A549 (cell line): ENCODE results near the gene CLK2. TPM values are rescaled to one million over a fixed set of nuclear protein-coding genes. Genes with fewer than 3 reads are reported as not detected.
"Not testable (repeated sequence)": the region's sequence is repeated elsewhere in the genome, so short reads cannot be mapped to it uniquely, and the experiment has no call there.

ENCODE experiments used
- ATAC-seq, 2 experiments: fragments of 200-7000 bp in 1 of 2; fragments of >200 bp in 1 of 2; cut with Nextera tagmentation in 1 of 2; cut with Tn5 transposase in 1 of 2; 3 replicates each; pipeline versions ENCODE4 v1.8.0 to v1.9.1; 2018 to 2020; ENCODE audit warnings: mild to moderate bottlenecking in 1 of 2, moderate library complexity in 1 of 2
- CTCF ChIA-PET: fragments of 300-600 bp; sonication (Branson Sonifier 250); formaldehyde crosslinking; extraction: SDS; loops from one replicate; lab custom pipeline; 2021; ENCODE audit warnings: antibody characterized with exemption, inconsistent platforms; lab: Yijun Ruan, JAX
- POLR2A ChIA-PET: fragments of 350-600 bp; formaldehyde crosslinking; extraction: SDS; loops from one replicate; lab custom pipeline; 2021; ENCODE audit warnings: antibody characterized with exemption, inconsistent platforms; lab: Yijun Ruan, JAX
- DNase-seq, 2 experiments: peaks; one replicate each; pipeline versions ENCODE4 v3.0.0 to v3.0.0-alpha.2; 2011 to 2016; ENCODE audit warnings: low read depth in 1 of 2, low spot score in 1 of 2
- FAIRE-seq: peaks from 2 replicates; lab custom pipeline; 2011; peaks lifted over from hg19 to GRCh38; lab: Jason Lieb, UNC
- H3K27ac ChIP-seq, 2 experiments: fragments of >200 bp; sonication (Bioruptor Twin); formaldehyde crosslinking; 3 replicates each; pipeline ENCODE4 v1.5.1; 2016 to 2017
- H3K4me1 ChIP-seq: fragments of >200 bp; sonication (Bioruptor Twin); formaldehyde crosslinking; 3 replicates; pipeline ENCODE4 v1.6.1; 2016
- H3K4me2 ChIP-seq: fragments of >200 bp; sonication (Bioruptor Twin); formaldehyde crosslinking; 3 replicates; pipeline ENCODE4 v1.6.1; 2016
- H3K4me3 ChIP-seq: fragments of >200 bp; sonication (Bioruptor Twin); formaldehyde crosslinking; 3 replicates; pipeline ENCODE4 v1.5.1; 2016
- H3K9me3 ChIP-seq: fragments of >200 bp; sonication (Bioruptor Twin); formaldehyde crosslinking; 3 replicates; pipeline ENCODE4 v1.6.1; 2016
- BHLHE40 ChIP-seq: IDR thresholded peaks from 2 replicates; pipeline ENCODE4 v1.6.1; 2012; ENCODE audit warnings: low read depth, low read length, inconsistent platforms
- CBX8 ChIP-seq: fragments of 200-600 bp; sonication (generic); IDR thresholded peaks from 2 replicates; pipeline ENCODE4 v1.6.1; 2016
- CEBPB ChIP-seq, 2 experiments: fragments of >200 bp in 1 of 2; sonication (Bioruptor Twin) in 1 of 2; formaldehyde crosslinking in 1 of 2; IDR thresholded peaks; 2 replicates each; pipeline ENCODE4 v1.6.1; 2012 to 2016
- CHD4 ChIP-seq: fragments of 200-600 bp; sonication (generic); IDR thresholded peaks from 2 replicates; pipeline ENCODE4 v1.6.1; 2016; ENCODE audit warnings: antibody characterized with exemption, mild to moderate bottlenecking, borderline replicate concordance
- EHMT2 ChIP-seq: fragments of 200-600 bp; sonication (generic); IDR thresholded peaks from 2 replicates; pipeline ENCODE4 v1.6.1; 2016; ENCODE audit warnings: antibody characterized with exemption, low read depth, mild to moderate bottlenecking, moderate library complexity
- EP300 ChIP-seq, 2 experiments: fragments of >200 bp; sonication (Bioruptor Twin); formaldehyde crosslinking; IDR thresholded peaks; 2 replicates in 1 of 2; 3 replicates in 1 of 2; pipeline ENCODE4 v1.6.1; 2016 to 2017
- ESRRA ChIP-seq: fragments of 150-350 bp; IDR thresholded peaks from 2 replicates; pipeline ENCODE4 v1.6.1; 2014; ENCODE audit warnings: mild to moderate bottlenecking, low read length, borderline replicate concordance
- FOXS1 ChIP-seq: fragments of 250-450 bp; sonication (Bioruptor Pico); IDR thresholded peaks from 2 replicates; pipeline ENCODE4 v1.5.0; 2020; ENCODE audit warnings: mild to moderate bottlenecking, moderate library complexity
- HDAC2 ChIP-seq: fragments of 200-600 bp; sonication (generic); IDR thresholded peaks from 2 replicates; pipeline ENCODE4 v1.6.1; 2016
- HOXA7 ChIP-seq: fragments of 250-450 bp; sonication (Bioruptor Pico); IDR thresholded peaks from 2 replicates; pipeline ENCODE4 v1.5.0; 2020; ENCODE audit warnings: mild to moderate bottlenecking, moderate library complexity
- JUNB ChIP-seq: fragments of >200 bp; sonication (Bioruptor Twin); formaldehyde crosslinking; IDR thresholded peaks from 2 replicates; pipeline ENCODE4 v1.6.1; 2016
- NFE2L2 ChIP-seq: fragments of 150-350 bp; conservative IDR thresholded peaks from 2 replicates; pipeline ENCODE4 v1.6.1; 2014; ENCODE audit warnings: low read length
- NPAS2 ChIP-seq: fragments of 250-450 bp; sonication (Bioruptor Pico); IDR thresholded peaks from 2 replicates; pipeline ENCODE4 v1.8.0; 2022; ENCODE audit warnings: mild to moderate bottlenecking, moderate library complexity, borderline replicate concordance
- PHF8 ChIP-seq: fragments of 200-600 bp; sonication (generic); IDR thresholded peaks from 2 replicates; pipeline ENCODE4 v1.6.1; 2016; ENCODE audit warnings: low read depth, mild to moderate bottlenecking, antibody characterized with exemption, moderate library complexity, borderline replicate concordance
- POLR2A ChIP-seq: IDR thresholded peaks from 2 replicates; pipeline ENCODE4 v1.6.1; 2012; ENCODE audit warnings: mild to moderate bottlenecking, low read length
- RAD21 ChIP-seq, 2 experiments: fragments of >200 bp in 1 of 2; sonication (Bioruptor Twin) in 1 of 2; formaldehyde crosslinking in 1 of 2; IDR thresholded peaks in 1 of 2; conservative IDR thresholded peaks in 1 of 2; 2 replicates in 1 of 2; 3 replicates in 1 of 2; pipeline ENCODE4 v1.6.1; 2012 to 2018; ENCODE audit warnings: inconsistent platforms in 1 of 2
- RCOR1 ChIP-seq: fragments of 150-350 bp; IDR thresholded peaks from 2 replicates; pipeline ENCODE4 v1.6.1; 2014; ENCODE audit warnings: antibody characterized with exemption, low read length, low read depth
- RFX5 ChIP-seq: fragments of 450-650 bp; IDR thresholded peaks from 2 replicates; pipeline ENCODE4 v1.7.1; 2014; ENCODE audit warnings: antibody characterized with exemption, mild to moderate bottlenecking, moderate library complexity
- SREBF2 ChIP-seq: fragments of 450-650 bp; IDR thresholded peaks from 2 replicates; pipeline ENCODE4 v1.6.1; 2014; ENCODE audit warnings: mild to moderate bottlenecking, moderate library complexity
- USF2 ChIP-seq: fragments of 450-650 bp; IDR thresholded peaks from 2 replicates; pipeline ENCODE4 v1.6.1; 2014; ENCODE audit warnings: antibody characterized with exemption
- ZC3H11A ChIP-seq: fragments of 450-650 bp; IDR thresholded peaks from 2 replicates; pipeline ENCODE4 v1.6.1; 2014; ENCODE audit warnings: antibody characterized with exemption, mild to moderate bottlenecking
- ZFP36 ChIP-seq: fragments of 450-650 bp; IDR thresholded peaks from 2 replicates; pipeline ENCODE4 v1.6.1; 2014; ENCODE audit warnings: borderline replicate concordance; ENCODE audit not compliant: partially characterized antibody
- ZNF302 ChIP-seq: fragments of 250-450 bp; sonication (Bioruptor Pico); IDR thresholded peaks from 2 replicates; pipeline ENCODE4 v1.9.0; 2021; ENCODE audit warnings: inconsistent platforms, mild to moderate bottlenecking, moderate library complexity
- WGBS: methylation state at CpG from one replicate; pipeline ENCODE4 v1.1.6; 2017; ENCODE audit errors: missing lambda C conversion rate; 5-methylcytosine and 5-hydroxymethylcytosine counted together
- polyA plus RNA-seq, 4 experiments: library from polyadenylated mRNA; depleted of rRNA in 3 of 4; stranded (reverse); fragments of >200 nt; fragmentation: RNase III in 1 of 4; extraction: RNeasy Plus Mini Kit Qiagen cat#74134 plus additional on column Dnase treatment in 1 of 4; gene quantifications; 2 replicates in 3 of 4; 3 replicates in 1 of 4; pipeline ENCODE4 v1.2.3, GENCODE V29; 2011 to 2017
- TF ChIP-seq, protein P1 (sequence below): fragments of 250-450 bp; sonication (Bioruptor Pico); IDR thresholded peaks from 2 replicates; pipeline ENCODE4 v1.5.0; 2021; ENCODE audit warnings: mild to moderate bottlenecking, moderate library complexity, borderline replicate concordance
- TF ChIP-seq, protein P2 (sequence below): IDR thresholded peaks from 2 replicates; pipeline ENCODE4 v1.6.1; 2012
- TF ChIP-seq, protein P3 (sequence below): fragments of >200 bp; sonication (Bioruptor Twin); formaldehyde crosslinking; IDR thresholded peaks from 3 replicates; pipeline ENCODE4 v1.5.1; 2016
- TF ChIP-seq, protein P4 (sequence below): fragments of 250-450 bp; sonication (Bioruptor Pico); IDR thresholded peaks from 2 replicates; pipeline ENCODE4 v1.5.0; 2020; ENCODE audit warnings: low read depth, mild to moderate bottlenecking, moderate library complexity

CLK2 gene
- polyA plus RNA-seq, 2 of the 4 experiments (the other 2 are of a cell fraction): 37.9 to 45.7 TPM

DNA sequence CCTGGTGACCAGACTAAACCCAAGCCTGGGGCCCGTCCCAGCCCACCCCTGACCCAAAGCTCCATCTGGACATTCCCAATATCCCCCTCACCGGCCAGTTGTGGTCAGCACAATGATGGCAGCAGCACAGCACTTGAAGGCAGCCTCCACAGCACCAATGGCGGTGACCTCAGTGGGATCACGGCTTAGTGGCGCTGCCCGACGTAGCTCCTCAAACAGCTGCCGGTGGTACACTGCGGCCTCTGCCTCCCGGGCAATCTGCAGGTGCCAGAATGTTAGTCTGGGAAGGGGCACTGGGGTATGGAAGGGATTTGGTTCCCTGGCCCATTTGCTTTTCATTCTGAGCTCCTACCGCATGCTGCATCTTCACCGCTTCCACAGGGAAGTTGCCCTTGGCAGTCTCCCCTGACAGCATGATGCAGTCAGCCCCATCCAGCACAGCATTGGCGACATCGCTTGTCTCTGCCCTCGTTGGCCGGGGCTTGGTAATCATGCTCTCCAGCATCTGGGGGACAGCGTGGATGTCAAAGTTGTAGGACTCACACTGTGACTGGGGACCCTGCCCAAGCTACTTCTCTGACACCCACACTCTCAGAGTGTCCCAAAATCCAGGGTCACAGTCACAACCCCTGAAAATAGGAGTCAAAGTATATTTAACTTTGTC, 19.9 kb upstream of the CLK2 start:
- ChIA-PET POLR2A (no interaction called here), CTCF (interaction anchor here (0.6 to 3.2 kb wide), 8 partner anchors 10 to 113 kb away, joined by 3 to 17 read pairs (median 4); no protein-coding TSS in a partner anchor)
- TF ChIP-seq SREBF2 (no peak), RFX5 (no peak), HDAC2 (no peak), PHF8 (no peak), CEBPB (IDR thresholded peaks at IDR 0.05) (no peak), CHD4 (no peak), NPAS2 (no peak), BHLHE40 (no peak), USF2 (no peak), ZNF302 (CRISPR knock-in tag) (no peak), EP300 (IDR thresholded peaks at IDR 0.05) (no peak)
- TF ChIP-seq, protein P1, sequence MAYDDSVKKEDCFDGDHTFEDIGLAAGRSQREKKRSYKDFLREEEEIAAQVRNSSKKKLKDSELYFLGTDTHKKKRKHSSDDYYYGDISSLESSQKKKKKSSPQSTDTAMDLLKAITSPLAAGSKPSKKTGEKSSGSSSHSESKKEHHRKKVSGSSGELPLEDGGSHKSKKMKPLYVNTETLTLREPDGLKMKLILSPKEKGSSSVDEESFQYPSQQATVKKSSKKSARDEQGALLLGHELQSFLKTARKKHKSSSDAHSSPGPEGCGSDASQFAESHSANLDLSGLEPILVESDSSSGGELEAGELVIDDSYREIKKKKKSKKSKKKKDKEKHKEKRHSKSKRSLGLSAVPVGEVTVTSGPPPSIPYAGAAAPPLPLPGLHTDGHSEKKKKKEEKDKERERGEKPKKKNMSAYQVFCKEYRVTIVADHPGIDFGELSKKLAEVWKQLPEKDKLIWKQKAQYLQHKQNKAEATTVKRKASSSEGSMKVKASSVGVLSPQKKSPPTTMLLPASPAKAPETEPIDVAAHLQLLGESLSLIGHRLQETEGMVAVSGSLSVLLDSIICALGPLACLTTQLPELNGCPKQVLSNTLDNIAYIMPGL: no peak
- TF ChIP-seq, protein P2, sequence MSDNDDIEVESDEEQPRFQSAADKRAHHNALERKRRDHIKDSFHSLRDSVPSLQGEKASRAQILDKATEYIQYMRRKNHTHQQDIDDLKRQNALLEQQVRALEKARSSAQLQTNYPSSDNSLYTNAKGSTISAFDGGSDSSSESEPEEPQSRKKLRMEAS: no peak
- FAIRE-seq (no peak), ATAC-seq (peak in 1 of 2 experiments; percentile 7; a peak in 1 of 6 replicates), DNase-seq (no peak)
- 88% methylated on average over 16 of the region's 17 CpGs for WGBS
- Histone ChIP-seq H3K9me3 (no peaks in the 10 kb centered on the region), H3K4me1 (no peaks in the 10 kb centered on the region), H3K4me2 (no peak overlapping the region), H3K27ac (no peak overlapping the region), H3K4me3 (no peak overlapping the region)

- H3K9me3 ChIP-seq, H3K4me2 ChIP-seq, DNase-seq, H3K27ac ChIP-seq, H3K4me1 ChIP-seq, POLR2A ChIA-PET, H3K4me3 ChIP-seq, FAIRE-seq, ATAC-seq: not testable (repeated sequence)
- CTCF ChIA-PET: interaction anchor here (0.8 to 3.2 kb wide), 2 partner anchors 12 kb away, joined by 3 to 17 read pairs; no protein-coding TSS in a partner anchor
- 77% methylated on average over 10 of the region's 10 CpGs for WGBS
Observed at GRCh38 chr1:155291006-155291405, 17.7 kb upstream of the CLK2 start.

DNA sequence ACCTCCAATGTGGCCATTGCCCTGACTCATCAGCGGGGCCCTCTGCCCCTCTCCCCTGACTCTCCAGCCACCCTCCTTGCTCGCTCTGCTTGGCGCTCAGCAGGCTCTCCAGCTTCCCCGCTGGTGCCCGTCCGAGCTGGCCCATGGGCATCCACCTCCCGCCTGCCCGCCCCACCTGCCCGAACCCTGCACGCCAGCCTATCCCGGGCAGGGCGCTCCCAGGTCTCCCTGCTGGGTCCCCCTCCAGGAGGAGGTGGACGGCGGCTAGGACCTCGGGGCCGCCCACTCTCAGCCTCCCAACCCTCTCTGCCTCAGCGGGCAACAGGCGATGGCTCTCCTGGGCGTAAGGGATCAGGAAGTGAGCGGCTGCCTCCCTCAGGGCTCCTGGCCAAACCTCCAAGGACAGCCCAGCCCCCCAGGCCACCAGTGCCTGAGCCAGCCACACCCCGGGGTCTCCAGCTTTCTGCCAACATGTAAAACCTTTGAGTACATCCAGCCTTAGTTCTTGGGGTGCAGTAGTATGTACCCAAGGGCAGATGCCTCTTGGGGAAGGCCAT, 14.8 kb upstream of the CLK2 start:
- no peak for ATAC-seq
- H3K9me3 ChIP-seq: no peaks in the 10 kb centered on the region
- no peak for FAIRE-seq
- no peak overlapping the region for H3K27ac ChIP-seq
- H3K4me2 ChIP-seq: no peak overlapping the region
- POLR2A ChIA-PET: no interaction called here
- WGBS: 97% methylated on average over 19 of the region's 21 CpGs
- H3K4me3 ChIP-seq: no peak overlapping the region
- H3K4me1 ChIP-seq: no peaks in the 10 kb centered on the region
- DNase-seq: no peak
- CTCF ChIA-PET: interaction anchor here (0.6 to 3.3 kb wide), 2 partner anchors 15 to 36 kb away, joined by 3 to 11 read pairs; partner anchors contain the start of gene CLK2
- TF ChIP-seq CBX8 (no peak), POLR2A (no peak), FOXS1 (CRISPR knock-in tag) (no peak), JUNB (no peak), RAD21 (conservative IDR thresholded peaks at IDR 0.05 in 1 of 2, IDR thresholded peaks at IDR 0.05 in 1 of 2) (no peak), ESRRA (no peak), BHLHE40 (no peak), EHMT2 (no peak), ZC3H11A (no peak), RCOR1 (no peak), ZFP36 (no peak), HOXA7 (CRISPR knock-in tag) (no peak), NPAS2 (no peak), NFE2L2 (no peak)
- TF ChIP-seq, protein P3, sequence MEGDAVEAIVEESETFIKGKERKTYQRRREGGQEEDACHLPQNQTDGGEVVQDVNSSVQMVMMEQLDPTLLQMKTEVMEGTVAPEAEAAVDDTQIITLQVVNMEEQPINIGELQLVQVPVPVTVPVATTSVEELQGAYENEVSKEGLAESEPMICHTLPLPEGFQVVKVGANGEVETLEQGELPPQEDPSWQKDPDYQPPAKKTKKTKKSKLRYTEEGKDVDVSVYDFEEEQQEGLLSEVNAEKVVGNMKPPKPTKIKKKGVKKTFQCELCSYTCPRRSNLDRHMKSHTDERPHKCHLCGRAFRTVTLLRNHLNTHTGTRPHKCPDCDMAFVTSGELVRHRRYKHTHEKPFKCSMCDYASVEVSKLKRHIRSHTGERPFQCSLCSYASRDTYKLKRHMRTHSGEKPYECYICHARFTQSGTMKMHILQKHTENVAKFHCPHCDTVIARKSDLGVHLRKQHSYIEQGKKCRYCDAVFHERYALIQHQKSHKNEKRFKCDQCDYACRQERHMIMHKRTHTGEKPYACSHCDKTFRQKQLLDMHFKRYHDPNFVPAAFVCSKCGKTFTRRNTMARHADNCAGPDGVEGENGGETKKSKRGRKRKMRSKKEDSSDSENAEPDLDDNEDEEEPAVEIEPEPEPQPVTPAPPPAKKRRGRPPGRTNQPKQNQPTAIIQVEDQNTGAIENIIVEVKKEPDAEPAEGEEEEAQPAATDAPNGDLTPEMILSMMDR: no peak
- TF ChIP-seq, protein P4, sequence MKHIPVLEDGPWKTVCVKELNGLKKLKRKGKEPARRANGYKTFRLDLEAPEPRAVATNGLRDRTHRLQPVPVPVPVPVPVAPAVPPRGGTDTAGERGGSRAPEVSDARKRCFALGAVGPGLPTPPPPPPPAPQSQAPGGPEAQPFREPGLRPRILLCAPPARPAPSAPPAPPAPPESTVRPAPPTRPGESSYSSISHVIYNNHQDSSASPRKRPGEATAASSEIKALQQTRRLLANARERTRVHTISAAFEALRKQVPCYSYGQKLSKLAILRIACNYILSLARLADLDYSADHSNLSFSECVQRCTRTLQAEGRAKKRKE: no peak
